Fibroblast of lung (primary cell): Measurements from ENCODE around the gene RNPEPL1. TPM values are rescaled to one million over a fixed set of nuclear protein-coding genes. Genes with fewer than 3 reads are reported as not detected.

Experiments
- DNase-seq, 2 donors: peaks; one replicate each; pipeline versions ENCODE4 v3.0.0 to v3.0.0-alpha.2; 2010; ENCODE audit warnings: low read depth in 2 of 2
- H2AFZ ChIP-seq: 2 replicates; pipeline ENCODE4 v1.5.1; 2012; ENCODE audit warnings: low read length, control low read depth, inconsistent platforms
- H3K27ac ChIP-seq: 2 replicates; pipeline ENCODE4 v1.5.1; 2011; ENCODE audit warnings: low read length, control low read depth; ENCODE audit not compliant: insufficient read depth
- H3K27me3 ChIP-seq: 2 replicates; pipeline ENCODE4 v1.5.1; 2011; ENCODE audit warnings: mild to moderate bottlenecking, low read length; ENCODE audit not compliant: control insufficient read depth, insufficient read depth
- H3K36me3 ChIP-seq: 2 replicates; pipeline ENCODE4 v1.5.1; 2011; ENCODE audit warnings: low read length; ENCODE audit not compliant: control insufficient read depth, insufficient read depth
- H3K4me1 ChIP-seq: 2 replicates; pipeline ENCODE4 v1.5.1; 2011; ENCODE audit warnings: low read length; ENCODE audit not compliant: control insufficient read depth, insufficient read depth; ENCODE audit errors: extremely low read depth
- H3K4me2 ChIP-seq: 2 replicates; pipeline ENCODE4 v1.5.1; 2011; ENCODE audit warnings: low read length, control low read depth; ENCODE audit not compliant: insufficient read depth; ENCODE audit errors: extremely low read depth
- H3K4me3 ChIP-seq, 4 experiments: fragments of 200-600 bp in 1 of 4; sonication (generic) in 1 of 4; replicated peaks in 1 of 4; 2 replicates each; pipeline ENCODE4 v1.5.1; 2011 to 2016; ENCODE audit warnings: low read length in 4 of 4, low read depth in 3 of 4, mild to moderate bottlenecking in 3 of 4, control low read depth in 2 of 4, inconsistent platforms in 1 of 4, mixed read lengths in 1 of 4; ENCODE audit not compliant: insufficient read depth in 1 of 4; ENCODE audit errors: control extremely low read depth in 1 of 4
- H3K79me2 ChIP-seq: 2 replicates; pipeline ENCODE4 v1.5.1; 2012; ENCODE audit warnings: mild to moderate bottlenecking, low read length, inconsistent platforms; ENCODE audit not compliant: control insufficient read depth, insufficient read depth
- H3K9ac ChIP-seq: 2 replicates; pipeline ENCODE4 v1.5.1; 2011; ENCODE audit warnings: mild to moderate bottlenecking, low read length, control low read depth; ENCODE audit not compliant: insufficient read depth
- H3K9me3 ChIP-seq: 2 replicates; pipeline ENCODE4 v1.5.1; 2012; ENCODE audit warnings: low read depth, low read length; ENCODE audit not compliant: control insufficient read depth, insufficient read depth
- H4K20me1 ChIP-seq: 2 replicates; pipeline ENCODE4 v1.5.1; 2011; ENCODE audit warnings: low read length; ENCODE audit not compliant: control insufficient read depth, insufficient read depth; ENCODE audit errors: extremely low read depth
- CTCF ChIP-seq, 2 donors: IDR thresholded peaks in 1 of 2; conservative IDR thresholded peaks in 1 of 2; 1 replicate in 1 of 2; 2 replicates in 1 of 2; pipeline ENCODE4 v1.5.1; 2011 to 2012; ENCODE audit warnings: low read length in 2 of 2, control low read depth in 1 of 2, inconsistent platforms in 1 of 2, low read depth in 1 of 2, mild to moderate bottlenecking in 1 of 2
- EZH2 ChIP-seq: IDR thresholded peaks from 2 replicates; pipeline ENCODE4 v1.5.1; 2012; ENCODE audit warnings: low read length, control low read depth, mild to moderate bottlenecking; ENCODE audit errors: missing control alignments
- polyA plus RNA-seq, 2 donors: library from polyadenylated mRNA; depleted of rRNA in 1 of 2; stranded (reverse) in 1 of 2; unstranded in 1 of 2; fragments of >200 nt; gene quantifications; 2 replicates each; pipeline ENCODE4 v1.2.1, GENCODE V29; 2011 to 2012; ENCODE audit warnings: missing spikeins in 1 of 2
- total RNA-seq: library from RNA; depleted of rRNA; stranded (reverse); fragments of >200 nt; gene quantifications from 2 replicates; pipeline ENCODE4 v1.2.1, GENCODE V29; 2014

Gene RNPEPL1
- total and polyA plus RNA-seq, 2 donors (not counting 1 experiment from before 2014, with no cell fraction given) = 7.9 to 20.6 TPM

GRCh38 chr2:240597054-240597418 lies 28.8 kb downstream of the RNPEPL1 start:
- Histone ChIP-seq H3K4me1 (no peaks in the 10 kb centered on the region), H2AFZ (no peak overlapping the region), H3K9me3 (no peaks in the 10 kb centered on the region), H3K27me3 (no peaks in the 10 kb centered on the region), H3K36me3 (peaks cover 11% of the 10 kb centered on the region), H3K4me2 (no peak overlapping the region), H3K9ac (no peak overlapping the region), H4K20me1 (no peaks in the 10 kb centered on the region), H3K79me2 (peaks cover 2% of the 10 kb centered on the region), H3K27ac (no peak overlapping the region), H3K4me3 (no peak overlapping the region)
- TF ChIP-seq EZH2 = no peak
- TF ChIP-seq CTCF (conservative IDR thresholded peaks at IDR 0.05 in 1 of 2, IDR thresholded peaks at IDR 0.05 in 1 of 2; ENCODE audit: low read depth in 1 of 2, low read length in 2 of 2) = no peak
- DNase-seq = no peak

GRCh38 chr2:240597419-240598181 lies 29.3 kb downstream of the RNPEPL1 start:
- no peaks in the 10 kb centered on the region for H3K27me3 ChIP-seq
- no peaks in the 10 kb centered on the region for H3K79me2 ChIP-seq
- no peaks in the 10 kb centered on the region for H4K20me1 ChIP-seq
- peaks cover 9% of the 10 kb centered on the region for H3K36me3 ChIP-seq
- no peak overlapping the region for H3K4me3 ChIP-seq
- no peak for DNase-seq
- no peaks in the 10 kb centered on the region for H3K4me1 ChIP-seq
- no peak overlapping the region for H2AFZ ChIP-seq
- no peak for TF ChIP-seq CTCF (conservative IDR thresholded peaks at IDR 0.05 in 1 of 2, IDR thresholded peaks at IDR 0.05 in 1 of 2; ENCODE audit: low read depth in 1 of 2, low read length in 2 of 2)
- no peak for TF ChIP-seq EZH2
- H3K27ac ChIP-seq = no peak overlapping the region
- no peak overlapping the region for H3K9ac ChIP-seq
- H3K9me3 ChIP-seq = no peaks in the 10 kb centered on the region
- no peak overlapping the region for H3K4me2 ChIP-seq

GRCh38 chr2:240598311-240598911 lies 30.1 kb downstream of the RNPEPL1 start:
- Histone ChIP-seq H3K4me1 (no peaks in the 10 kb centered on the region), H3K9ac (no peak overlapping the region), H3K4me3 (no peak overlapping the region), H4K20me1 (no peaks in the 10 kb centered on the region), H3K27ac (no peak overlapping the region), H3K79me2 (no peaks in the 10 kb centered on the region), H3K36me3 (peaks cover 9% of the 10 kb centered on the region), H3K4me2 (no peak overlapping the region), H3K9me3 (no peaks in the 10 kb centered on the region), H2AFZ (no peak overlapping the region), H3K27me3 (no peaks in the 10 kb centered on the region)
- no peak for TF ChIP-seq EZH2
- no peak for TF ChIP-seq CTCF (conservative IDR thresholded peaks at IDR 0.05 in 1 of 2, IDR thresholded peaks at IDR 0.05 in 1 of 2; ENCODE audit: low read depth in 1 of 2, low read length in 2 of 2)
- no peak for DNase-seq
